Fibroblast of lung (primary cell): ENCODE results near the gene KIAA0930. TPM values are rescaled to one million over a fixed set of nuclear protein-coding genes. Genes with fewer than 3 reads are reported as not detected.

Source experiments
- DNase-seq, 2 donors: peaks; one replicate each; pipeline versions ENCODE4 v3.0.0 to v3.0.0-alpha.2; 2010; ENCODE audit warnings: low read depth in 2 of 2
- H2AFZ ChIP-seq: 2 replicates; pipeline ENCODE4 v1.5.1; 2012; ENCODE audit warnings: low read length, control low read depth, inconsistent platforms
- H3K27ac ChIP-seq: 2 replicates; pipeline ENCODE4 v1.5.1; 2011; ENCODE audit warnings: low read length, control low read depth; ENCODE audit not compliant: insufficient read depth
- H3K27me3 ChIP-seq: 2 replicates; pipeline ENCODE4 v1.5.1; 2011; ENCODE audit warnings: mild to moderate bottlenecking, low read length; ENCODE audit not compliant: control insufficient read depth, insufficient read depth
- H3K36me3 ChIP-seq: 2 replicates; pipeline ENCODE4 v1.5.1; 2011; ENCODE audit warnings: low read length; ENCODE audit not compliant: control insufficient read depth, insufficient read depth
- H3K4me1 ChIP-seq: 2 replicates; pipeline ENCODE4 v1.5.1; 2011; ENCODE audit warnings: low read length; ENCODE audit not compliant: control insufficient read depth, insufficient read depth; ENCODE audit errors: extremely low read depth
- H3K4me2 ChIP-seq: 2 replicates; pipeline ENCODE4 v1.5.1; 2011; ENCODE audit warnings: low read length, control low read depth; ENCODE audit not compliant: insufficient read depth; ENCODE audit errors: extremely low read depth
- H3K4me3 ChIP-seq, 4 experiments: fragments of 200-600 bp in 1 of 4; sonication (generic) in 1 of 4; replicated peaks in 1 of 4; 2 replicates each; pipeline ENCODE4 v1.5.1; 2011 to 2016; ENCODE audit warnings: low read length in 4 of 4, low read depth in 3 of 4, mild to moderate bottlenecking in 3 of 4, control low read depth in 2 of 4, inconsistent platforms in 1 of 4, mixed read lengths in 1 of 4; ENCODE audit not compliant: insufficient read depth in 1 of 4; ENCODE audit errors: control extremely low read depth in 1 of 4
- H3K79me2 ChIP-seq: 2 replicates; pipeline ENCODE4 v1.5.1; 2012; ENCODE audit warnings: mild to moderate bottlenecking, low read length, inconsistent platforms; ENCODE audit not compliant: control insufficient read depth, insufficient read depth
- H3K9ac ChIP-seq: 2 replicates; pipeline ENCODE4 v1.5.1; 2011; ENCODE audit warnings: mild to moderate bottlenecking, low read length, control low read depth; ENCODE audit not compliant: insufficient read depth
- H3K9me3 ChIP-seq: 2 replicates; pipeline ENCODE4 v1.5.1; 2012; ENCODE audit warnings: low read depth, low read length; ENCODE audit not compliant: control insufficient read depth, insufficient read depth
- H4K20me1 ChIP-seq: 2 replicates; pipeline ENCODE4 v1.5.1; 2011; ENCODE audit warnings: low read length; ENCODE audit not compliant: control insufficient read depth, insufficient read depth; ENCODE audit errors: extremely low read depth
- EZH2 ChIP-seq: IDR thresholded peaks from 2 replicates; pipeline ENCODE4 v1.5.1; 2012; ENCODE audit warnings: low read length, control low read depth, mild to moderate bottlenecking; ENCODE audit errors: missing control alignments
- polyA plus RNA-seq, 2 donors: library from polyadenylated mRNA; depleted of rRNA in 1 of 2; stranded (reverse) in 1 of 2; unstranded in 1 of 2; fragments of >200 nt; gene quantifications; 2 replicates each; pipeline ENCODE4 v1.2.1, GENCODE V29; 2011 to 2012; ENCODE audit warnings: missing spikeins in 1 of 2
- total RNA-seq: library from RNA; depleted of rRNA; stranded (reverse); fragments of >200 nt; gene quantifications from 2 replicates; pipeline ENCODE4 v1.2.1, GENCODE V29; 2014
- TF ChIP-seq, protein P1 (sequence below), 2 donors: IDR thresholded peaks in 1 of 2; conservative IDR thresholded peaks in 1 of 2; 1 replicate in 1 of 2; 2 replicates in 1 of 2; pipeline ENCODE4 v1.5.1; 2011 to 2012; ENCODE audit warnings: low read length in 2 of 2, control low read depth in 1 of 2, inconsistent platforms in 1 of 2, low read depth in 1 of 2, mild to moderate bottlenecking in 1 of 2

KIAA0930 gene
- total and polyA plus RNA-seq, 2 donors (not counting 1 experiment from before 2014, with no cell fraction given) = 28.2 to 30.9 TPM

DNA sequence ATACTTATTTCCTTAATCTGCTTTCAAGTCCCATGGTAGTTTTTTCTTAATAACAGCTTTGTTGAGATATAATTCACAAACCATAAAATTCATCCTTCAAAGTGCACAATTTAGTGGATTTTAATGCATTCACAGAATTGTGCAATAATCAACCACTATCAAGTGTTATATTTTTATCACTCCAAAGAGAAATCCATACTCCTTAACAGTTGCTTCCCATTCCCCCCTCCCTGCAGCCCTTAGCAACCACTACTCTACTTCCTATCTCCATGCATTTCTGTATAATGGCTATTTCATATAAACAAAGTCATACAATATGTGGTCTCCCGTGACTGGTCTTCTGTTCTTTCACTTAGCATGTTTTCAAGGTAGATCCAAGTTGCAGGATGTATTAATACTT lies 95.8 kb downstream of the KIAA0930 start:
- Histone ChIP-seq H3K36me3 (no peaks in the 10 kb centered on the region), H3K9ac (no peak overlapping the region), H3K9me3 (no peaks in the 10 kb centered on the region), H3K4me2 (no peak overlapping the region), H3K27ac (no peak overlapping the region), H3K4me1 (no peaks in the 10 kb centered on the region), H3K79me2 (no peaks in the 10 kb centered on the region), H4K20me1 (no peaks in the 10 kb centered on the region), H2AFZ (no peak overlapping the region), H3K27me3 (no peaks in the 10 kb centered on the region), H3K4me3 (no peak overlapping the region)
- DNase-seq = no peak
- TF ChIP-seq, protein P1, sequence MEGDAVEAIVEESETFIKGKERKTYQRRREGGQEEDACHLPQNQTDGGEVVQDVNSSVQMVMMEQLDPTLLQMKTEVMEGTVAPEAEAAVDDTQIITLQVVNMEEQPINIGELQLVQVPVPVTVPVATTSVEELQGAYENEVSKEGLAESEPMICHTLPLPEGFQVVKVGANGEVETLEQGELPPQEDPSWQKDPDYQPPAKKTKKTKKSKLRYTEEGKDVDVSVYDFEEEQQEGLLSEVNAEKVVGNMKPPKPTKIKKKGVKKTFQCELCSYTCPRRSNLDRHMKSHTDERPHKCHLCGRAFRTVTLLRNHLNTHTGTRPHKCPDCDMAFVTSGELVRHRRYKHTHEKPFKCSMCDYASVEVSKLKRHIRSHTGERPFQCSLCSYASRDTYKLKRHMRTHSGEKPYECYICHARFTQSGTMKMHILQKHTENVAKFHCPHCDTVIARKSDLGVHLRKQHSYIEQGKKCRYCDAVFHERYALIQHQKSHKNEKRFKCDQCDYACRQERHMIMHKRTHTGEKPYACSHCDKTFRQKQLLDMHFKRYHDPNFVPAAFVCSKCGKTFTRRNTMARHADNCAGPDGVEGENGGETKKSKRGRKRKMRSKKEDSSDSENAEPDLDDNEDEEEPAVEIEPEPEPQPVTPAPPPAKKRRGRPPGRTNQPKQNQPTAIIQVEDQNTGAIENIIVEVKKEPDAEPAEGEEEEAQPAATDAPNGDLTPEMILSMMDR (conservative IDR thresholded peaks at IDR 0.05 in 1 of 2, IDR thresholded peaks at IDR 0.05 in 1 of 2; ENCODE audit: low read depth in 1 of 2, low read length in 2 of 2) = no peak
- no peak for TF ChIP-seq EZH2

- TF ChIP-seq, protein P1 (conservative IDR thresholded peaks at IDR 0.05 in 1 of 2, IDR thresholded peaks at IDR 0.05 in 1 of 2; ENCODE audit: low read depth in 1 of 2, low read length in 2 of 2) = no peak
- no peak for TF ChIP-seq EZH2
- no peak overlapping the region for H3K4me3 ChIP-seq
- no peaks in the 10 kb centered on the region for H3K27me3 ChIP-seq
- H3K9ac ChIP-seq = no peak overlapping the region
- no peak for DNase-seq
- no peak overlapping the region for H2AFZ ChIP-seq
- no peak overlapping the region for H3K27ac ChIP-seq
- H3K9me3 ChIP-seq = no peaks in the 10 kb centered on the region
- no peaks in the 10 kb centered on the region for H3K4me1 ChIP-seq
- H3K36me3 ChIP-seq = no peaks in the 10 kb centered on the region
- H3K4me2 ChIP-seq = no peak overlapping the region
- H4K20me1 ChIP-seq = no peaks in the 10 kb centered on the region
- no peaks in the 10 kb centered on the region for H3K79me2 ChIP-seq
Measured at GRCh38 chr22:45142376-45142775, 98.3 kb downstream of the KIAA0930 start.

Other genes with a start within 250 kb of the KIAA0930 start
- under 0.01 and 0.17 TPM in 2 replicates for gene PHF21B, start 230.9 kb downstream of the KIAA0930 start, total RNA-seq
- gene PHF21B, start 230.9 kb downstream of the KIAA0930 start, polyA plus RNA-seq = 0.06 TPM in 1 of 2 replicates, not detected in the other
- 29.2 and 32.6 TPM in 2 replicates for gene NUP50, start 77.0 kb downstream of the KIAA0930 start, total RNA-seq
- 17.4 and 33.5 TPM in 2 replicates for gene NUP50, start 77.0 kb downstream of the KIAA0930 start, polyA plus RNA-seq
- gene UPK3A, start 44.1 kb upstream of the KIAA0930 start, total RNA-seq = not detected in 2 replicates
- not detected in 2 replicates for gene UPK3A, start 44.1 kb upstream of the KIAA0930 start, polyA plus RNA-seq
- gene FAM118A, start 69.0 kb upstream of the KIAA0930 start, total RNA-seq = 16.5 and 23.4 TPM in 2 replicates
- 18.0 and 27.0 TPM in 2 replicates for gene FAM118A, start 69.0 kb upstream of the KIAA0930 start, polyA plus RNA-seq
- not detected in 2 replicates for gene SMC1B, start 172.7 kb upstream of the KIAA0930 start, total RNA-seq
- 0.01 TPM in 1 of 2 replicates, not detected in the other for gene SMC1B, start 172.7 kb upstream of the KIAA0930 start, polyA plus RNA-seq
- under 0.01 TPM in 1 of 2 replicates, not detected in the other for gene RIBC2, start 172.8 kb upstream of the KIAA0930 start, total RNA-seq
- 1.6 and 2.1 TPM in 2 replicates for gene RIBC2, start 172.8 kb upstream of the KIAA0930 start, polyA plus RNA-seq